ENCODE results near the gene MAML3.

Gene MAML3

DNA sequence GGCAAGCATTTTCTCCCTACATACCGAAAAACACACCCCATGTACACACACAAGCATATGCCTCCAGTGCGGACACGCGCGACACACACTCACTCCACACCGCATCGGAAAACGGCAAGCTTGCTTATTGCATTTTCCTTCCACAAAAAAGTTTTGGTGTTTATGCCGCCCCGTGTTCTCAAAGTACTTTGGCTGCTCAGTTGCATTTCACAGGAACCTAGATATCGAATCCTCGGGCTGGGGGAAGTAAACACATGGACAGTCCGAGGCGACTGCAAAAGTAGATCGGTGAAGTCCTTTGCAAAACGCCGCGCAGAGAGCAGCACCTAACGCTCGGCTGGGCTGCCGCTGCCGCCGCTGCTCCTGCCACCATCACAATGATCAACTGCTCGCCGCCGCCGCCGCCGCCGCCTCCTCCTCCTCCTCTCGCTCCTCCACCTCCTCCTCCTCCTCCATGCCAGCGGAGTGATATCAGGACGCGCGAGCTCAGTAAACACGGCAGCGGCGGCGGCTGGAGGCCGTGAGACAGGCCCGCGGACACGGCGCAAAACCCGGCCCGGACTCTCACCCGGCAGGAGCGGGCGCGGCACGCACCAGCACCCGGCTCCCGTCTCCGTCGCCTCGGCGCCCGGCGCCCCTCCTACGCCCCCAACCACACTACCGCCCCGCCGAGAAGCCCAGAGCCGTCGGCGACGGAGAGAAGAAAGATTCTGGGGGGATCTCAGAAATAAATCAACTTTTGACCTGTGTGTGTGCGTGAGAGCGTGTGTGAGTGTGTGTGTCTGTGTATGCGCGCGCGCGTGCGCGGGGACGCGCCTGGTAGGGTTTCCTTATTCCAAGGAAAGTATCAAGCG, at the start of gene MAML3:
Gene MAML3 (minus strand): TSS at position 467 of the 854 bp plus-strand sequence. CDS start 857 bp downstream, outside the sequence.
- peak; percentile 89 for DNase-seq

DNA sequence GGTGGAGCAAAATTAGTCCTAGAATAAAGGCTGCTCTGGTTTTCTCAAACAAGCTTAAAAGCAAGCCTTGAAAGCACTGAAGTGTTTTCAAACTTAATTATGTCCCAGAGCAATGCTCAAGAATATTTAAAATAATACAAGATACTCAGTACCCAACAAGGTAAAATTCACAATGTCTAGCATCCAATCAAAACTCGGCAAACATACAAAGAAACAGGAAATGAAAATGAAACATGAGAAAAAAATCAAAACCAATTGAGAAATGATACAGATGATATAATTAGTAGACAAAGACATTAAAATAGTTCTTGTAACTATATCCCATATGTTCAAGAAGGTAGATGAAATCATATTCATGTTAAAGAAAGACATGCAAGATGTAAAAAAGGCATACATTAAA, 45.0 kb upstream of the MAML3 start:
- DNase-seq, result no peak

DNA sequence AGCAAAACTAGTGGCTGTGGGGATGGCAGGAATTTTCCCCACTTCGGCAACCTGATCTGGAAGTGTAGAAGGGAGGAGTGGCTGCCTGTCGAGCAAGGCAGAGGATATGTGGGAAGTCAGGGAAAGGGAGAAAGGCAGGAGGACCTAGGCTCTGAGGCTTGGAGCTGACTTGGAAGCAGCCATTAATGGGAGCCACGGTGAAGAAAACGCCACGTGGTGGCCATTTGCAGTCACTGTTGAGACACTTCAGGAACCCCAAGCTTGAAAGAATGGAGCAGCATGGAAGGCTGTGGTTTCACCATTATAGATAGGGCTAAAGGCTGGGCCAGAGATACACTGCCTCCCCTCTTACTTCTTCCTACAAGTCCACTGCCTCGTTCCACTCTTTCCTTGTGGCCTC, 41.8 kb upstream of the MAML3 start:
- no peak for DNase-seq

DNA sequence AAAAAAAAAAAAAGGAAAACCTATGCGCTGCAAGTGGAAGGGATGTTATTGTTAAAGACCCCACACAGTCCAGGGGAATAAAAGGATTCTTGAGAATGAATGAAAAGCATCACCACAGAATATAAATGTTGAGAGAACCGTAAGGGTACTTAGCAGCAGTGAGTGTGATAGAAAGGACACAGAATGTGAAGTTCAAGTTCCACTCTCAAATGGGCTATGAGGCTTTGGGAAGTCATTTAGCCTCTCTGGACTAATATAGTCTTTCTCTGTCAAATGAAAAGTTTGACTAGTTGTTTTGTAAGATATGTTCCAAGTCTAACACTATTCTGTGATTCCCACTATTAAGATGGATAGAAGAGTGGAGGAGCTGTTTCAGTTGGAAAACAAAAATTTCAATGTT, 35.8 kb upstream of the MAML3 start:
- no peak for DNase-seq

DNA sequence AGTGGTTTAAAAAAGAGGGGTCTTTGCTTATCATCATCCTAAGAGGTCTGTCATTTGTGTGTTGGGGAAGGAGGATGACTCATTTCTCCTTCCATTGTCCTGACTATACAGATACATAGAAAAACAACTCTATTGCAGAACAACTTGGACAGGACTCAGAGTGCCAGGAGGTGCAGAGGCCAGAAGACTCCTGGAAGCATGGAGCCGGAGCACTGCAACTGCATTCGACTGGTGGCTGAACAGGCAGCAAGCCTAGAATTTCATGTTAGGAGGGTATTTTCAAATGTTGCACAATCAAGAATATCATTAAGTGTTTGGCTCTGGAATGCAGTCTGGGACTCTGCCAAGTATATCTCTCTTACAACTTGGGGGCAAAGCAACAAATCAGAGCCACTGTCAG, 35.0 kb upstream of the MAML3 start:
- no peak for DNase-seq

DNA sequence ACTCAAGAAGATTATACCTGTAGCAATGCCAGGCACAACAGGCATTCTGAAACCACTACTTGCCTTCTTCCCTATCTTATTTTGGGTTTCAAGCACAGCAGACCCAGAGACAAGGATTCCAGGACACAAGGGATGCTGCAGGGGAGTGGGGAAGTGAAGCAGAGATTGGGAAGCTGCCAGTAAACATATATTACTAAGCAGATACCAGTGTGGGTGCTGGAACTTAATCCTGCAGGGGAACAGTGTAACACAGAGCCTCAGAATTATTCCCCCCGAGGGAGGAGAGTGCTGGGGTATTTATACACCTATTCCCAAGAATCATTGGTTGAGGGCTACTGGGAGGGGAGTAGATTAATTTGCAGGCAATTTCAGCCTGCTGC, 33.3 kb upstream of the MAML3 start:
- no peak for DNase-seq

DNA sequence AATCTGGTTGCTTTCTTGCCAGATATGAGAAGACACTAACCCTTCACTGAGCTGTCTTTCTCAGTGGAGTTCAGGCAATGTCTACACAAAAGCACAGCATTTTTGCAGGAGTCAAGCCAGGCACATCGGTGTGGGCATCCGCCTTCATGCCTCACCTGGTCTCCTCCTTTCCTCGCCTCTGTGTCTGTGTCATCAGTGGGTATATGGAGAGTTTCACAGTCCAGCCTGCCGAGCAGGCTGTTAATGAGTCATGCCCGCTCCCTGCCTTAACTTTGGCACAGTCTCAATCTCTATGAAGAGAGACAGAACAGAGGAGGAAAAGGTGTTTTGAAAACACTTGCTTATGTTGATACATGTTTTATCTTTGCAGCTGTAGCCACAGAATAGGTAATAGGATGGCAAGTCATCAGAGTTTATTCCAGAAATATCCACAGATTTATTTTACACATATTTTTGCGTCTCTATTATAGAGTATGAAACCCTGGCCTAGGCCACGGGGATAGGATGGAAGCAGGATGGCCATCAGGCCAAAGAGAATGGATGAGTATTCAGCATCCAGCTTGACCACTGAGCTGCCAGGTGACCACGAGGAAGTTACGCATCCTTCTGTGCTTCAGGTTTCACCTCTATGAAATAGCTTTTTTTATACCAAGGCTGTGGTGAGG, 32.8 kb upstream of the MAML3 start:
- peak; percentile 33 for DNase-seq

DNA sequence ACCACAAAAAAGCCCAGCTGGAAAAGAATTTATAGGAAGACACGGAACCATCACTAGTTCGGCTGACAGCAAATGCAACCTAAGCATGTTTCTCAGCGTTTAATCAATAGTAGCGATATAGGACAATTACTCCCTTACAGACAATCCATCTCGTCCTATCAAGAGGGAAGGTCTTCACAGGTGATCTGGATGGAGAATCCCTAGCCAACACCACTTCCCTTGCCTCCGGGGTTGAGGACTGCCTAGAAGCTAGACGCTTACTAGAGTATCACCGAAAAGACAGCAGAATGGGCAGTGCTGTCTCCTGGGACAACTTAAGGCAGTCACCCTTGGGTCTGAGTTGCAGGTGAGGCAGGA, 32.1 kb upstream of the MAML3 start:
- no peak for DNase-seq

- DNase-seq, result no peak
These were observed 31.6 kb upstream of the MAML3 start for GRCh38 chr4:140185412-140186081.

GRCh38 chr4:140183270-140183669, 29.3 kb upstream of the MAML3 start:
- DNase-seq, result no peak

- DNase-seq, result no peak
These were observed 26.6 kb upstream of the MAML3 start for GRCh38 chr4:140180577-140180976.

- peak; percentile 62 for DNase-seq
These were observed 22.8 kb upstream of the MAML3 start for GRCh38 chr4:140176735-140177134.

GRCh38 chr4:140174543-140174942, 20.6 kb upstream of the MAML3 start:
- no peak for DNase-seq

- DNase-seq, result no peak
These were observed 19.0 kb upstream of the MAML3 start for GRCh38 chr4:140172960-140173359.

DNA sequence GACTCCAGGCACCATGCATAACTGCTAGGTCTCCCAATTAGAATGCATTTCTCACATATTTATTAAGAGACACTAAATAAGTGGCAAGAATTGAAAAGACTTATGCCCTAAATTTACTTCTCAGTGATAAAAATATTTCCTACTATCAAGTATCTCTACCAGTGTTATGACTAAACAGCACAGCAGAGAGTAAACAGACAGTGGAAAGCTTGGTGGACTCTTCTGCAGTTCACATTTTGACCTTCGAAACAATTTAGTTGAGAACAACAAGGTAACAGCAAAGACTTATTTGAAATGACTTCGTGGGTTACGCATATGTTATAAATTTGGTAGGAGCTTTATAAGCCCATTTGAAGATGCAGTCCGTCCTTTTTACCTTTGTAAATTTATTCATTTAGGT, 16.3 kb upstream of the MAML3 start:
- DNase-seq, result no peak

GRCh38 chr4:140168936-140169335, 15.0 kb upstream of the MAML3 start:
- DNase-seq, result no peak

DNA sequence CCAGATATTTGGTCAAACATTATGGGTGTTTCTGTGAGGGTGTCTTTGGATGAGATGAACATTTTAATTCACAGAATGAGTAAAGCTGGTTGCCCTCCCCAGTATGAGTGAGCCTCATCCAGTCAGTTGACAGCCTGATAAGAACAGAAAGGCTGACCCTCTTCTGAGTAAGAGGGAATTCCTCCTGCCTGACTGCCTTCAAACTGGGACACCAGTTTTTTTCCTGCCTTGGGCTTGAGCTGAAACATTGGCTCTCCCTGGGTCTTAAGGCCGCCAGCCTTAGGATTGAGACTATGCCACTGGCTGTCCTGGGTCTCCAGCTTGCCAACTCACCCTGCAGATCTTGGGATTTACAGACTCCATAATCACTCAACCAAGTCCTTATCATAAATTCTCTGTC, 14.5 kb upstream of the MAML3 start:
- DNase-seq, result no peak

DNA sequence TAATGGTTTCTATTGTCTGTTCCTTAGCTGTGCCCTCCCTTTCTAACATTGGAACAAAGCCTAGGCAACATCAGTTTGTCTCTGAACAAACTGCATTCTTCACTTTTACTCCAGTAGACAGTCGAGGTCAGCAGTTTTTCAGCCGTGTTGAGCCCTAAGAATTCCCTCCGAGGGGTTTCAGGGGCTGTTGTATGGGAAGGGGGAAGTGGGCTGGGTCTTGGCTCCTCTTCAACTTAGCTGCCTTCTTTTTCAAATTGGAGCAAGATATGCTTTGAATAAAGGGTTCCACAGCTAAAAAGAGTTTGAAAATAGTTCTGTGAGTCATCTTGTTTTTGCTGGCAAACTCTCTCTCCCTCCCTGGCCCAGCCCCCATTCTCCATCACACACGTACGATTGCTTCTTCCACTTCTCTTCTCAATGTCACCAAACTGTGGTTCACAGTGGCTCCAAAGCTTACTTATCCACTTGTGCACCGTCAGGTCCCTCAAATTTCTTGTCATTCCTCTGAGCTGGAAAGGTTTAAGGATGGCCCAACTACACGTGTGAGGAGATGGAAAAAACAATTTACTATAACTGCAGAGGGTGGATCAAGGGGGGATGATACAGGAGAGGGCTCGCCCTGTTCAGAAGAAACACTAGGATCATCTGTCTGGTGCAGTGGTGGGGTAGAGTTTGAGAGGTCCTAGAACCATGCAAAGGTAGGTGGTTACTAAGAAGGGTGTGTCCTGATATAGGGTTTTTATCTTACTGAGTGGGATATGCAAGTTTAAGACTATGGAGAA, 9.2 kb upstream of the MAML3 start:
- DNase-seq, result peak; percentile 13

DNA sequence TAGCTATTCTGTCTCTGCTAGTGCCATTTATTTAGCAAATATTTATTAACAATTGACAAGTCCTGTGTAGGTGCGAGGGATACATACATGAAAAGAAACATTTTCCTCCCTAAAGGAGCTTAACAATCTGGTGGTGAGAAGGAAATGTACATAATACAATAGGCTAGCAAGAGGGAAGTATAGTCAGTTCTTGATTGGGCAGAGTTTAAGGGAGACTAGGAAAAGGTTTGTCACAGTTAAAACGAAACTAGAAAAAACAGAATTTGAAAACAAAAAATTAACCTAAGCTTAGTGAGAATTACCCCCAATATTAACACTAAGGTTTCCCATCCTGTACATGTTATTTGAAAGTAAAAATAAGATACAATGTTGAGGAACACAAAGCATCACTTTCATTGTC, 8.6 kb upstream of the MAML3 start:
- no peak for DNase-seq

DNA sequence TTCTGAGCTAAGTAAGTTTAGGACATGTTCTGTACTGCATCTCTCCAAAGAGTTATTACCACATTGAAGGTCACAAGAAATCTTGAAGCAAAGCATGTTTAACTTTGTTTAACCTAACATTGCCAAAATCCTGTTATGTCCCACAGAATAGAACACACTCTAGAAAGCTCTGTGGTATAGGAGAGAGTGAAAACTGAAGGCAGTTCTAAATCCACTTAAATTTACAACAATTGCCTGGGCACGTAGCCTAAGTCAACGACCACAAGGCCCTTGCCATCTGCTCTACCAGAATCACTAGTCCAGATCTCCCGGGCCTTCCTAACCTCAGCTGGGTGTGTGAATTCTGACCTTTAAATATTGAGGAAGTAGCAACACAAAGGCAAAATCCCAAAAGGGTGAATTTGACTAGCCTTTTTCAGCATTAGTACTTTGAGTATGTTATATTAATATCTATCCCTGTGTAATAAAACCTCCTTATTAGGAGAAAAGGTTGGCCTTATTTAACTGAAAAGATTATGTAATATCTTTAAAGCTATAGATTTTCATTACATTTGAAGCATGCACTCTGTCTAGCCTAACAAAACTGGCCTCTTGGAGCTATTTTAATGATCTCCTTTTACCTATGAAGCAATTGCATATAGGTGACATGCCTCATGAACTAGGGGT, 4.5 kb upstream of the MAML3 start:
- no peak for DNase-seq

DNA sequence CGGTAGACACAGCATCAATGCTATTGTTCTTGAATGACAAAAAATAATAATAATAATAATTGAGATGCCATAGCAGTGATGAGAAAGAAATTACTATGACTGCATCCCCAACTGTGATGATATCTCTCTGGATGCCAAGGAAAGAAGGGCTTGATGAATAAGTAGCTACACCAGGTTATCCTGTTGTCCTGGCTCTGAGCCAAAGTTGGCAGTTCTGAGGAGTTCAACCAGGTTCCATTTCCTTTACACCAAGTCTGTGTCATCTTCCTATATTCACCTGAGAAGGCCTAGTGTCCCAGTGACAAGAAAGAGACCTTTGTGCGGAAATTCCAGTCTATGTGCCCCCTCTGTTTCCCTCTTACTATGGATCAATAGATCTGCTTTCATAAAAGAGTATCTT, 3.4 kb upstream of the MAML3 start:
- no peak for DNase-seq

GRCh38 chr4:140156529-140157171, 2.7 kb upstream of the MAML3 start:
- no peak for DNase-seq
